ENCODE results near the gene ADD3. TPM values are rescaled to one million over a fixed set of nuclear protein-coding genes. Genes with fewer than 3 reads are reported as not detected.

The ADD3 gene
- total and polyA plus RNA-seq, 2 experiments from 2014 or later: 133 to 1,101 TPM

DNA sequence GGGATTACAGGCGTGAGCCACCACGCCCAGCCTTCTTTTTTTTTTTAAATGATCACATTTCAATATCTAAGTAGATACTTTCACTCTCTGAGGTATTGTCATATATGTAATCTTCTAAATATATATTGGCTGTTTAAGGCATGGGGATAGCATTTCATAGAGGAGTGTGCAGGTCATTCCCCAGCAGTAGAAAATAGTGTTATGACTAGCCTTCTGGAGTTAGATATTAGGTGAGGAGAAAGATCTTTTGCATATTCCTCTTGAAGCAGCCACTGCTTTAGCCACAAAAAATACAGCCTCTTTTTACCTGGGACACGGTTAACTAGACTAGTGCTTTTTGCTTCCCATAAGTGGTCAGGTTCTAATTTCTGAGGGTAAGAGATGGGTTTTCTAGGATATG is 28.9 kb downstream of the ADD3 start:
- Histone ChIP-seq H3K4me2 (ENCODE audit: unreplicated experiment) (no peak overlapping the region), H3K79me2 (ENCODE audit: insufficient read depth) (peaks cover 100% of the 10 kb centered on the region), H3F3A (ENCODE audit: insufficient read depth) (peaks cover 23% of the 10 kb centered on the region), H2AFZ (no peak overlapping the region), H3K36me3 (ENCODE audit: low read depth) (no peaks in the 10 kb centered on the region; the same call in 1 of the 2 replicates), H3K9ac (no peak overlapping the region), H3K4me3 (no peak overlapping the region), H3K27ac (no peak overlapping the region), H3K27me3 (replicated peaks; ENCODE audit: insufficient read depth) (no peaks in the 10 kb centered on the region), H4K20me1 (ENCODE audit: insufficient read depth) (peaks cover 5% of the 10 kb centered on the region; the same call in 1 of the 2 replicates), H3K9me3 (ENCODE audit: low read depth) (no peaks in the 10 kb centered on the region), H3K9me2 (ENCODE audit: insufficient read depth) (no peaks in the 10 kb centered on the region), H3K4me1 (ENCODE audit: insufficient read depth) (peaks cover 40% of the 10 kb centered on the region)
- in situ Hi-C loops (cut with MboI): no loop called here
- DNase-seq: no peak
- 93 to 97% methylated on average over 3 of the region's 3 CpGs for WGBS, 2 experiments (ENCODE audit: low coverage in 1 of 2, low lambda C conversion rate in 2 of 2, missing lambda C conversion rate in 2 of 2)
- TF ChIP-seq EZH2 (IDR thresholded peaks at IDR 0.05; ENCODE audit: insufficient read depth, poor library complexity, severe bottlenecking): no peak
- no peak for TF ChIP-seq EZH2phosphoT487 (IDR thresholded peaks at IDR 0.05; ENCODE audit: insufficient read depth, low read depth)

DNA sequence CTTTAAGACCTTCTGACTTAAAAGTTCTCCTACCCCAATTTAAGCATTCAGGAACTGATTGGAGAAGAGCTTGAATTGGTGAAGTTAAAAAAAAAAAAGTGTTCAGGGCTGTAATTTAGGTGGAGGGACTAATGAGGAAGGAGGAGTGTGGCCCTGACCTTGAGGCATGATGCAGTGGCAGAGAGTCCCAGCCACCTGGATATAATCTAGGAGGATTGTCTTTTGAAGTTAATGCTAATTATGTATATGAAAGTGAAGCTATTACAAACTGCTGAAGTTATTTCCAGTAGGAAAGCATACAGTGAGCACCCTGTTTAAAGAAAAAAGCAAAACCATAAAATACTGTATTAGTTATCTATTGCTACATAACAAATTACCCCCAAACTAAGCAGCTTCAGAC is 31.5 kb downstream of the ADD3 start:
- H3K27me3 ChIP-seq (replicated peaks; ENCODE audit: insufficient read depth): no peaks in the 10 kb centered on the region
- H3K4me1 ChIP-seq (ENCODE audit: insufficient read depth): peaks cover 44% of the 10 kb centered on the region
- in situ Hi-C loops (cut with MboI): no loop called here
- no peak overlapping the region for H3K4me2 ChIP-seq (ENCODE audit: unreplicated experiment)
- H3F3A ChIP-seq (ENCODE audit: insufficient read depth): peaks cover 5% of the 10 kb centered on the region
- H3K27ac ChIP-seq: no peak overlapping the region
- TF ChIP-seq EZH2 (IDR thresholded peaks at IDR 0.05; ENCODE audit: insufficient read depth, poor library complexity, severe bottlenecking): no peak
- no peak for TF ChIP-seq EZH2phosphoT487 (IDR thresholded peaks at IDR 0.05; ENCODE audit: insufficient read depth, low read depth)
- H2AFZ ChIP-seq: no peak overlapping the region
- H3K36me3 ChIP-seq (ENCODE audit: low read depth): no peaks in the 10 kb centered on the region; the same call in 1 of the 2 replicates
- no peaks in the 10 kb centered on the region for H3K9me3 ChIP-seq (ENCODE audit: low read depth)
- H3K4me3 ChIP-seq: no peak overlapping the region
- DNase-seq: no peak
- H3K79me2 ChIP-seq (ENCODE audit: insufficient read depth): peaks cover 100% of the 10 kb centered on the region
- no peaks in the 10 kb centered on the region for H3K9me2 ChIP-seq (ENCODE audit: insufficient read depth)
- no peaks in the 10 kb centered on the region; the same call in 1 of the 2 replicates for H4K20me1 ChIP-seq (ENCODE audit: insufficient read depth)
- no peak overlapping the region for H3K9ac ChIP-seq

DNA sequence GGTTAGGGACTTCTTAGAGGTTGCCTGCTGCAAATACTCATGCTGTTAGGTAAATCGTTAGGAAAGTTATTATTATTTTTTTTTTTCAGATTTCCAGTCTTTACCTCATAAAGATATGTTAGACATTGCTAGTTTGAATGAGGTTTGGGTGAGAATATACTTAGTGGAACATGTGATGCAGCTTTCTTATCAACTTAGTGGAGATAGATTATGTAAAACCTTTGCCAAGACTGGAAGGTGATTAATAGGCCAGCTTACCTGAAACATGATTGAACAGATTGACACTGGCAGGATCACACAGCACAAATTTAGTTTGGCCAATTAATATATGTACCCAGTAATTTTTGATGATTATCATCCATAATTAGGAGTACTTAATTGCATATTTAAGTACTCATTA is 32.3 kb downstream of the ADD3 start:
- Histone ChIP-seq H3K9me3 (ENCODE audit: low read depth) (no peaks in the 10 kb centered on the region), H3K4me1 (ENCODE audit: insufficient read depth) (peaks cover 44% of the 10 kb centered on the region), H3K9ac (no peak overlapping the region), H3K9me2 (ENCODE audit: insufficient read depth) (no peaks in the 10 kb centered on the region), H3K36me3 (ENCODE audit: low read depth) (no peaks in the 10 kb centered on the region; the same call in 1 of the 2 replicates), H4K20me1 (ENCODE audit: insufficient read depth) (no peaks in the 10 kb centered on the region; the same call in 1 of the 2 replicates), H3K27ac (no peak overlapping the region), H3K4me3 (no peak overlapping the region), H3K4me2 (ENCODE audit: unreplicated experiment) (no peak overlapping the region), H2AFZ (no peak overlapping the region), H3K27me3 (replicated peaks; ENCODE audit: insufficient read depth) (no peaks in the 10 kb centered on the region), H3F3A (ENCODE audit: insufficient read depth) (peaks cover 5% of the 10 kb centered on the region), H3K79me2 (ENCODE audit: insufficient read depth) (peaks cover 100% of the 10 kb centered on the region)
- in situ Hi-C loops (cut with MboI): no loop called here
- TF ChIP-seq EZH2phosphoT487 (IDR thresholded peaks at IDR 0.05; ENCODE audit: insufficient read depth, low read depth): no peak
- no peak for TF ChIP-seq EZH2 (IDR thresholded peaks at IDR 0.05; ENCODE audit: insufficient read depth, poor library complexity, severe bottlenecking)
- WGBS, 2 experiments (ENCODE audit: low coverage in 1 of 2, low lambda C conversion rate in 2 of 2, missing lambda C conversion rate in 2 of 2): 91 to 100% methylated on average over 1 of the region's 1 CpG
- DNase-seq: no peak

DNA sequence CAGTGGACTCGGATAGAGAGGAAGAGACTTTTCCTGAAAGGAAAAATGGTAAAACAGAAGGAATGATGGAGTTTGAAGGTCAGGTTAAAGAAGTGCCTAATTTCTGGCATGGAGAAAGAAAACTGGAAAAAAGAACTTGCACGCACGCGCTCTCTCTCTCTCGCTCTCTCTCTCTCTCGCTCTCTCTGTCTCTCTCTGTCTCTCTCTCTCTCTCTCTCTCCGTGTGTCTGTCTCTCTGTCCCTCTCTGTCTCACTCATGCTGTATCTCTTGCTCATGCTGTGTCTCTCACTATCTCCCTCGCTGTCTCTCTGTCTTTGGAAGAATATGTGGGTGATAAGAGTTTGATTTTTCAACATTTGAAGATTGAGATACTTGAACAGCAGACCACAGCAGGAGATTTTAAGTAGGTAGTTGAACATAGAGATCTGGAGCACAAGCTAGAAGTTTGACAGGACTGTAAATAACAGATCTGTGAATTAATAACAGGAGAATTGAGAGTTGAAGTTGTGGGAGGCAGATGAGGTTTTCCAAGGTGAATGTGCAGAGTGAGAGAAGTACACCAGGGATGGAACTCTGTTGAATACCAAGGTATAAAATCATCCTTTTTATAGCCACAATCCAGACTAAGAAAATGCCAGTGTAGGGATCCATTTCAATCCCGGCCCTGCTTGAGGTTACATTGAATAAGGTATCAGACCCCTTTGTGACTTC is 33.1 kb downstream of the ADD3 start:
- Histone ChIP-seq H3F3A (ENCODE audit: insufficient read depth) (peaks cover under 1% of the 10 kb centered on the region), H3K9me2 (ENCODE audit: insufficient read depth) (no peaks in the 10 kb centered on the region), H3K9me3 (ENCODE audit: low read depth) (no peaks in the 10 kb centered on the region), H3K27me3 (replicated peaks; ENCODE audit: insufficient read depth) (no peaks in the 10 kb centered on the region), H3K79me2 (ENCODE audit: insufficient read depth) (peaks cover 100% of the 10 kb centered on the region), H3K36me3 (ENCODE audit: low read depth) (no peaks in the 10 kb centered on the region; the same call in 1 of the 2 replicates), H3K4me2 (ENCODE audit: unreplicated experiment) (peak overlapping the region; percentile 51), H2AFZ (no peak overlapping the region), H3K4me3 (no peak overlapping the region), H4K20me1 (ENCODE audit: insufficient read depth) (no peaks in the 10 kb centered on the region), H3K9ac (no peak overlapping the region), H3K27ac (peak overlapping the region; percentile 28), H3K4me1 (ENCODE audit: insufficient read depth) (peaks cover 45% of the 10 kb centered on the region)
- 93 to 96% methylated on average over 7 to 9 of the region's 9 CpGs for WGBS, 2 experiments (ENCODE audit: low coverage in 1 of 2, low lambda C conversion rate in 2 of 2, missing lambda C conversion rate in 2 of 2)
- TF ChIP-seq EZH2phosphoT487 (IDR thresholded peaks at IDR 0.05; ENCODE audit: insufficient read depth, low read depth) (no peak), EZH2 (IDR thresholded peaks at IDR 0.05; ENCODE audit: insufficient read depth, poor library complexity, severe bottlenecking) (no peak)
- peak; percentile 37 for DNase-seq
- in situ Hi-C loops (cut with MboI): no loop called here

Measured in GM23248 (cell line).